ENCODE results near the gene HLA-DPA1. TPM values are rescaled to one million over a fixed set of nuclear protein-coding genes. Genes with fewer than 3 reads are reported as not detected.

HLA-DPA1 gene
- total and polyA plus RNA-seq, 10 of the 15 experiments (the other 5 are each of a cell fraction or from before 2014, with no cell fraction given), result 508 to 1,640 (median 829) TPM

DNA sequence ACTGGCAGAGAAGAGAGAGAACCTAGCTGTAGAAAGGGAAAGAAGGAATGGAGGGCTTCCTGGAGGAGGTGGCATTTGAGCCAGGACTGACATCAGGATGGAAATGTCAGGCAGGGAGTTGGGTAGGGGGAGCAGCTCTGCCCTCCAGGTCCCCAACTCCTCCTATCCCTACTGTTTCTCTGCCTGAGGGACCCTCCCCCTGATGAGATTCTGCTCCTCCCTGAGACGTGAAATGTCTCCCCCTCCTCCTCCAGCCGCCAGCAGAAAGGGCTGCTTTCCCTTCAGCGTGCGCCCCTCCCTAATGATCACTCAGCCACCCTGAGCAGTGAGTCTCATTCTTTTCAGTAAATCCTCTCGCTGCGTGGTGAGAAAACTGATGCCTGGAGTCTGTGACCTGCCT, 43.0 kb upstream of the HLA-DPA1 start:
- FAIRE-seq (no peak), DNase-seq (ENCODE audit: low read depth, low spot score) (no peak), ATAC-seq (no peak)
- Histone ChIP-seq H3K36me3 (ENCODE audit: control insufficient read depth in 2 of 2, insufficient read depth in 2 of 2, low read length in 1 of 2) (no peaks in the 10 kb centered on the region), H3K27me3 (replicated peaks in 1 of 2; ENCODE audit: control insufficient read depth in 2 of 2, insufficient read depth in 2 of 2, low read length in 1 of 2) (peaks cover 0 to 2% of the 10 kb centered on the region in 2 experiments; a peak in 2 of 4 replicates), H2AFZ (ENCODE audit: control insufficient read depth, low read depth, low read length) (no peak overlapping the region), H4K20me1 (ENCODE audit: control insufficient read depth, insufficient read depth) (no peaks in the 10 kb centered on the region), H3K4me2 (ENCODE audit: control insufficient read depth, insufficient read depth) (no peak overlapping the region), H3K27ac (ENCODE audit: control insufficient read depth, insufficient read depth) (no peak overlapping the region), H3K9ac (ENCODE audit: control insufficient read depth, insufficient read depth, low read length) (no peak overlapping the region), H3K4me1 (ENCODE audit: control insufficient read depth, insufficient read depth, low read length) (peaks cover 50% of the 10 kb centered on the region), H3K79me2 (ENCODE audit: control insufficient read depth, insufficient read depth, low read length) (no peaks in the 10 kb centered on the region), H3K9me3 (replicated peaks; ENCODE audit: control insufficient read depth, insufficient read depth, low read length) (no peaks in the 10 kb centered on the region; the same call in 2 of the 3 replicates), H3K4me3 (no peak overlapping the region)
- BruUV-seq (replicated peaks), result no TSS peak
- ChIA-PET RAD21 (ENCODE audit: unreplicated experiment) (interaction anchor here (0.6 to 1.4 kb wide), 5 partner anchors 10 to 132 kb away, joined by 3 to 4 read pairs (median 3); no protein-coding TSS in a partner anchor), POLR2A (interaction anchor here (0.6 to 1.8 kb wide), 6 partner anchors 24 to 225 kb away, joined by 3 to 5 read pairs (median 4); partner anchors contain the start of gene HLA-DPB1), SMC1A (ENCODE audit: uncharacterized antibody, unreplicated experiment) (interaction anchor here (0.9 to 8.9 kb wide), 8 partner anchors 10 to 133 kb away, joined by 3 to 139 read pairs (median 6); partner anchors contain the start of gene HLA-DOA), CTCF (interaction anchor here (0.8 to 8.9 kb wide), 9 partner anchors 14 to 132 kb away, joined by 3 to 184 read pairs (median 53); no protein-coding TSS in a partner anchor)
- TF ChIP-seq ZNF622 (IDR thresholded peaks at IDR 0.05), result no peak
- TF ChIP-seq, protein P1, sequence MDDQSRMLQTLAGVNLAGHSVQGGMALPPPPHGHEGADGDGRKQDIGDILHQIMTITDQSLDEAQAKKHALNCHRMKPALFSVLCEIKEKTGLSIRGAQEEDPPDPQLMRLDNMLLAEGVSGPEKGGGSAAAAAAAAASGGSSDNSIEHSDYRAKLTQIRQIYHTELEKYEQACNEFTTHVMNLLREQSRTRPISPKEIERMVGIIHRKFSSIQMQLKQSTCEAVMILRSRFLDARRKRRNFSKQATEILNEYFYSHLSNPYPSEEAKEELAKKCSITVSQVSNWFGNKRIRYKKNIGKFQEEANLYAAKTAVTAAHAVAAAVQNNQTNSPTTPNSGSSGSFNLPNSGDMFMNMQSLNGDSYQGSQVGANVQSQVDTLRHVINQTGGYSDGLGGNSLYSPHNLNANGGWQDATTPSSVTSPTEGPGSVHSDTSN (IDR thresholded peaks at IDR 0.05; ENCODE audit: insufficient replicate concordance, low read depth, low read length), result no peak
- TF ChIP-seq, protein P2, sequence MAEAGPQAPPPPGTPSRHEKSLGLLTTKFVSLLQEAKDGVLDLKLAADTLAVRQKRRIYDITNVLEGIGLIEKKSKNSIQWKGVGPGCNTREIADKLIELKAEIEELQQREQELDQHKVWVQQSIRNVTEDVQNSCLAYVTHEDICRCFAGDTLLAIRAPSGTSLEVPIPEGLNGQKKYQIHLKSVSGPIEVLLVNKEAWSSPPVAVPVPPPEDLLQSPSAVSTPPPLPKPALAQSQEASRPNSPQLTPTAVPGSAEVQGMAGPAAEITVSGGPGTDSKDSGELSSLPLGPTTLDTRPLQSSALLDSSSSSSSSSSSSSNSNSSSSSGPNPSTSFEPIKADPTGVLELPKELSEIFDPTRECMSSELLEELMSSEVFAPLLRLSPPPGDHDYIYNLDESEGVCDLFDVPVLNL (IDR thresholded peaks at IDR 0.05; ENCODE audit: low read depth, low read length), result no peak
- TF ChIP-seq SIN3A (IDR thresholded peaks at IDR 0.05; ENCODE audit: low read depth, low read length), result no peak
- 36% methylated on average over 6 of the region's 6 CpGs for WGBS (ENCODE audit: insufficient coverage, insufficient replicate concordance, low lambda C conversion rate, missing lambda C conversion rate)
- in situ Hi-C loops (cut with MboI) (loop anchor here (5.0 kb wide), 1 partner anchor 131 kb away; no protein-coding TSS in a partner anchor), intact Hi-C loops (cut with micrococcal nuclease; ENCODE audit: unreplicated experiment) (no loop called here)

Data from GM12878 (cell line).